NCI-H1092 treated with DMSO at 0.1 percent for 48 hours (cell line): ENCODE measurements around the gene S100A3.
"Not testable (repeated sequence)": the region's sequence is repeated elsewhere in the genome, so short reads cannot be mapped to it uniquely, and the experiment has no call there.

ENCODE experiments used
- DNase-seq: peaks from one replicate; lab custom pipeline; 2025; lab: John Stamatoyannopoulos, UW

Gene S100A3

DNA sequence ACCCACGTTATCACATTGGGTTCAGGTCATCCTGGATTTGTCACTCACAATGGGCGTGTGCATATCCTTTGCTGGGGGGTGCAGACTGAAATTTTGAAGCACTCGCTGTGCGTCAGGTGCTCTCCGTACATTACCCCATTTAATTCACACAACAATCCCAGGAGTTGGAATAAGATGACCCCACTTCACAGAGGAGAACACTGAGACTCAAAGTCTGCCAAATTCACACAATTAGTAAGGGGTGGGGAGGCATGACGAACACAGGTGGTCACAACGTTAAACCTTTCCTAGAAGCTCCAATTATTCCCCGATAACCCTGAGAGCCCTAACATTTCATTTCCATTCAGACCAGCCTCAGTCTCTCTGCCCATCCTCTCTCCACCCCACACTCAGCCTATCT, 20.4 kb upstream of the S100A3 start:
- no peak for DNase-seq

GRCh38 chr1:153568367-153569099, 19.5 kb upstream of the S100A3 start:
- DNase-seq: peak; percentile 89

DNA sequence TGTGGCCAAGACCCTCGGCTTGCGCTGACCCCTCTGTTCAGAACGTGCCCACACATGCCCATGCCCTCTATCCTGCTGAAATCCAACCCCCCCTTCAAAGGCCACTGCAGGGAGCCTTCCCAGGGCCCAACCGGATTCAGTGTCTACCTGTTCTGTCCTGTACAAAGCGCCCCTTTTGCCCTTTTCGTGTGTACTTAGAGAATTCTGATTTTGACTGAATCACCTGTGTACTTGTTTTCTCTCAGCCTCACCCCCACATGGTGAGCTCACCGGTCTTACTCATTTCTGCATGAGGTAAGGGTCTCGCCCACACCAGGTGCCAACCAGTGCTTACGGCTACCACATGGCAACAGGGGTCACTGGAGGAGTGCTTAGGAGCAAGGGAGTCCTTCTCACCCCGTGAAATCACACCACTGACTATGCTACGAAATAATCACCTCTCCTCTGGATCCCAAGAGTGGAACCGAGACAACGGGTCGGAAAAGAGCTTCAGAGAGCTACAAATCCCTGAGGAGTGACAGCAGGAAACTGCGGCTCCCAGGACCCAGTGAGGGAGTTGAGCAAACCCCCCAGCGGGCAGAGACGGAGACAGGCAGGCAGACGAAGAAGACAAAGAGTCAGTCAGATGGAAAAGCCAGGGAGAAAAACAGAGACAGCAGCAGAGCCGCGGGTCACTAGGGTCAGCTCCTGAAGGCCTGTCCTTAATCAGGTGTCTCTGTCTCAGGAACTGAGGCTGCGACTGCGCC, 18.7 kb upstream of the S100A3 start:
- no peak for DNase-seq

DNA sequence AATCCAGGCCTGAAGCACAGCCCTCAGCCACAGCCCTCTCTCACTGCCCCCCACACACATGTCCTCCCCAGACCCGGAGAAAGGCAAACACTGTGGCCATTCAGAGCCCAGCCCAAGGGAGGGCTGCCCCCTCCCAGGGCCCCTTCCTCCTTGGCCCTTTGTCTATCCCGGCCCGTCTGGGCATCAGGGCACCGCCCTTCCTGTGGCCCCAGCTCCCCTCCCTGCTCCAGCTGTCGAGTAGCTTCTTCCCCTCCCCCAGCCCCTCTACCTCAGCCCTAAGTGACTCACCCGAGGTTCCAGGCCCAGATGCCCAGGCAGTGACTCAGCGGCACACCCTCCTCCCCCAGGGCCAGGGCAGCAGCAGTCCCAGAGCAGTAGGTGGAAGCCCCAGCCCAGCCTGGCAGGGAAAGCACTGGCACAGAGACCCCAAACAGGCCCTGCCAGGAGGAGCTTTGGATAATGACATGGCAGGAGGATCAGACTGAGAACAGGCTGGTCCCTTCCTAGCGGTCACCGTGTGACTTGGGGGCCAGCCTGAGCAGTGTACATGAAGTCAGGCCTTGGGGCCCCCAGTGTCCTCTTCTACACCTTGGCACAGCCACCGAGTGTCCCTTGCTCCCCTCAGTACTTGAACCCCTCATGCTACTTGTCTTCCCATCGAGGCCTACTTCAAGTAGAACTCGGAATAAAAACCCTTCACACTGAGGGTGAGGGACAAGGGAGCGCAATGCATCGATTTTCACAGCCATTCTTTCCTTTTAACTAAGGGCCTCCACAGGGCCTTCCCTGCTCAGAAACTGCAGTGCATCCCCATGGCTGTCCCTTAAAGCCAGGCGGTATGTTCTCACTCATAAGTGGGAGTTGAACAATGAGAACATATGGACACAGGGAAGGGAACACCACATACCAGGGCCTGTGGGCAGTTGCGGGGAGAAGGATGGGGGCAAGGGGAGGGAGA, 17.6 kb upstream of the S100A3 start:
- peak; percentile 37 for DNase-seq

DNA sequence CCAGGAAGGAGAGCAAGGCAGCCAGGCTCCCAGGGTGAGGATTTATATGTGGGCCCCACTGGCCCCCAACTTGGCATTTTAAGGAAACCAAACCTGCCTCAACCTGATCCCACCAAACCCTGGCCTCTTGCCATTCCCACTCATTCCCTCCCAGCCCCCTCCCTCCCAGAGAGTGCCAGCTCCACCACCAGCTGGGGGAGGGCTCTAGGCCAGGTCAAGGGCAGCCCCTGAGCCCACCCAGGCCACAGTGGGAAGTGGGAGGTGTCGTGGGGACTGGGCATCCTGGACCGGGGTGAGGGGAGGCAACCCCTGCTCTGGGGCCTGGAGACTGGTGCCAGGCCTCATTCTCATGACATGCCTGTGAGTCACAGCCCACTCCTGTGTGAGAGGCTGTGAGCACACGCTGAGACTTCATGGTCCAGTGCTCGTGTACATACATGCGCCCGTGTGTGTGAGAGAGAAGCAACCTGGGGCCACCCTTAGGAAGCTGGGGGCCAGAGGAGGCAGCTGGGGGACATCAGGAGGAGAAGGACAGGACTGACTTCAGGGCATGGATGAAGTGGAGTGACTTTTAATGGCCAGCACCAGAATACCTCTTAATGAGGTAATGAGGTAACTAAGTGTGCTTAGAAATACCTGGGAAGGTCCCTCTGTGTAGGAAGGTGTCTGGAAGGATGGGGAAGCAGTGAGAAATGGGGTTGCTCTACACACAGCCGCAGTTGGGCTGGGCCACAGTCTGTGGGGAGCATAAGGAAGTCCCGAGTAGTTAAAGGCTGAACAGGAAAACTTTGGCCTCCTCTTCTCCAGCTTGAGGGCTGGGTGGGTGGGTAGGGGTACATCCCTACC, 16.7 kb upstream of the S100A3 start, which contains the start of gene S100A2:
Gene S100A2, minus strand, starts transcription at position 316 of the 846 bp plus-strand sequence. CDS start 1,967 bp downstream, outside the sequence.
- DNase-seq: no peak

DNA sequence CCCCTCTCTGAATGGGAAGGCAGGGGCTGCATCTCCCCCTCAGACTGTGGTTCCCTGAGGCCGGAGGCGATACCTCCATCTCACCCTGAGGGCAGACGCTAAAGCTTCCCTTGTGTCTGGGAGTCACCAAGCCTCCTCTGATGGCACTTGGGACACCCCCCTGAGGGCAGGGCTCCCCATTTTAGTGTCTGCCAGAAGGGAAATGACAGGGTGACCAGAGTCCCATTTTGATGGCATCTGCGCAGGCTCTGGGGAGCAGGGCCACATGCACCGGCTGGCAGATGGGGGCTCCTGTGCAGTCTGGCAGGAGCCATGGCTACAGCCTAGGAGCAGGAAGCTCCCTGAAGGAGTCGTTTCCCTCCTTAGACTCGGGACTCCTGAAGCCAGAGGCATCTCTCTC, 14.9 kb upstream of the S100A3 start:
- no peak for DNase-seq

- DNase-seq: no peak
These were observed 14.4 kb upstream of the S100A3 start for GRCh38 chr1:153563483-153563901.

GRCh38 chr1:153562021-153562420, 13.0 kb upstream of the S100A3 start:
- DNase-seq: not testable (repeated sequence)

DNA sequence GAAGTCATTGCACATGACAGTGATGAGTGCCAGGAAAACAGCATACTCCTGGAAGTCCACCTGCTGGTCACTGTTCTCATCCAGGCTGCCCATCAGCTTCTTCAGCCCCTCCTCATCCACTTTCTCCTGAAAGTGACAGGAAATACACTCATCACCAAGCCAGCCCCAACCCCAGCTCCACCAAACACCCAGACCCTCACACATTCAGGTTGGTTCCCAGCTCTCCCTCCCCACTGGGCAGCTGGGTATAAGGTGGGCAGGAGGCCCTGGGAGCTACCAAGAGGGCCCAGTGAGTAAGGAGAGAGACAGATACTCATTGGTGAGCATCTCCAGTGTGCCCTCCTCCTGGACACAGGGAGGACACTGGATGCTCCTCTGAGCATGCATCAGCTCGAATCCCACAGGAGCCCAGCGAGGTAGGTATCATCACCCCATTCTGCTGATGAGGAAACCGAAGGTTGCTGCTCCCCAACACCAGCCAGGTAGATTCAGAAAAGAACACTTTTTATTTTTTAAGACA, 12.5 kb upstream of the S100A3 start:
- no peak for DNase-seq

DNA sequence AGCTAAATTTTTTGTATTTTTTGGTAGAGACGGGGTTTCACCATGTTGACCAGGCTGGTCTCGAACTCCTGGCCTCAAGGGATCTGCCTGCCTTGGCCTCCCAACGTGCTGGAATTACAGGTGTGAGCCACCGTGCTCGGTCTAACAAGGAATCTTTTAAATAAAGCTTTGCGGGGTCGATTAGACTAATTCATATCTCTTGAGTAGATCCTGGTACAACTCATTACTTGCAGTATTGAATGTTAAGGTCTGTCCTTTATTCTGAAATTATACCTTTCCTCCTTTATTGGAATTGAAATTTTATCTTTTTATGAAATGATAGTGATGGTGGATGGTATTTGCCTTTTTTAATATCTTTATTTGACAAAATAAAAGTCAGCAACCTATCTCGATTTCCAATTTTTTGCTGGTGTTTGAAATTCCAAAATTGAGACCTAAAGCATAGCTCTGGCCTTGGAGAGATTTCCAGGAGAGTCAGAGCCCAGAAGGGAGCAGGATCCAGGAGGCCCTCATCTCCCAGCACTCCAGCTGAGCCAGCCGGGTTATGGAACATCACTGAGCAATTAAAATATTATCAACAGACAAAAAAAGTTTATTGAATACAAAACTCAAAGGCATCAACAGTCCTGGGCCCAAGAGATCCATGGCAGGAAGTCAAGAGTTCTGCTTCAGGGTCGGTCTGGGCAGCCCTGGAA, 11.9 kb upstream of the S100A3 start:
- DNase-seq: no peak

DNA sequence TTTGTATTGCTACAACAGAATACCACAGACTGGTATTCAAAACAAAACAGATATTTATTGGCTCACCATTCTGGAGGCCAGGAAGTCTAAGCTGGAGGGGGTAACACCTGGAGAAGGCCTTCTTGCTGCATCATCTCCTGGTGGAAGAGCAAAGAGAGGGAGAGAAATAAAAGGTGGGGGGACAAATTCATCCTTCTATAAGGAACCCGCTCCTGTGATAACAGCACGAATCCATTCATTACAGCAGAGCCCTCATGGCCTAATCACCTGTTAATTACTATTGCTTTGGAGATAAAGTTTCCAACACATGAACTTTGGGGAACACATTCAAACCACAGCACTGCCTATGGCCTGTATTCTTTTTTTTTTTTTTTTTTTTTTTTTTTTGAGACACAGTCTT, 11.2 kb upstream of the S100A3 start:
- no peak for DNase-seq

- DNase-seq: no peak
These were observed 8.8 kb upstream of the S100A3 start for GRCh38 chr1:153557877-153558276.

DNA sequence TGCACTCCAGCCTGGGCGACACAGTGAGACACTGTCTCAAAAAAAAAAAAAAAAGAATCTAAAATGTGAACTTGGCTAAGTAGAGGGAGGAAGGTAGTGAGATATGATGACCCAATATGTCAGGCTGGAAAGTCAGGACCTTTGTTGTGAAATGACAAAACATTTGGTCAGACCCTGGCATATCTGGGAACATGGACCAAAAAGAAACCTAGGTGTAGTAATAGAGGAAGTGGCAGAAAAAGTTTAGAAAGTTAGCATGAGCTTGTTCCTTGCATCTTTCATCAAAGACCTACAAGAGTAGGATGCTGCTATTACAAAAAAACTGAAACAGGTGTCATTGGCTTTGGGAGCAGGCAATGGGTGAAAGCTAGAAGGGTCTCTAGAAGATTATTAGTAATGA, 7.3 kb upstream of the S100A3 start:
- no peak for DNase-seq

DNA sequence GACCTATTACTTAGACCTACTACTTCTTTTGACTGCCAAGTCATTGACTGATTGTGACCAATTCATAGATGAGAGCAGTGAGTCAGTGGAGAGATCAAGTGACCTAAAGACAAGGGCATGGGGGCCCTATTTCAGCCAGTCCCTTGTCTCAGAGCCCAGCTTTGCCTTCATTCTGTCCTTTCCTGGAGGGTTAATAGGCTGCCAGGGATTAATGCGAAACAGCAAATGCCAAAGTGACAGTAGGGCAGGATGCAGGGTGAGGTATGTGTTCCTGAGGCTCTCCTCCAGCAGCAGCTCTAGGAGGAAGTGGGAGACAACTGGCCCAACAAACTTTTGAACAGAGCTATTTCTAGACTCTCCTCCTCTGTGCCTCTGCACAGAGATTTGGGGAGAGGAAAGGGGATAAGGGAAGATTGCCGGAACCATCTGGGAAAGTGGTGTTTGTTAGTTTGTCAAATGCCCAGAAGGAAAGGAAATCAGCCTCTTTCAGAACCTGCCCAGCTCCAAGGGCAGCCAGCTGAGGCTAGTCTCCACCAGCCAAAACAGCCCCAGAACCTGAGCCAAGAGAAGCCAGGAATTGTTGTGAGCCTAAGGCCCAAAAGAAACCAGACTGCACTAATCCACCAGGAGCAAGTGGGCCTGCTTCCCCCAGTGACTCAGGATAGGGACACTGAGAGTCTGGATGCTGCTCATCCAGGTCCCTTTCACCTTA, 4.9 kb upstream of the S100A3 start:
- no peak for DNase-seq

- DNase-seq: no peak
These were observed 4.0 kb upstream of the S100A3 start for GRCh38 chr1:153553096-153553495.

DNA sequence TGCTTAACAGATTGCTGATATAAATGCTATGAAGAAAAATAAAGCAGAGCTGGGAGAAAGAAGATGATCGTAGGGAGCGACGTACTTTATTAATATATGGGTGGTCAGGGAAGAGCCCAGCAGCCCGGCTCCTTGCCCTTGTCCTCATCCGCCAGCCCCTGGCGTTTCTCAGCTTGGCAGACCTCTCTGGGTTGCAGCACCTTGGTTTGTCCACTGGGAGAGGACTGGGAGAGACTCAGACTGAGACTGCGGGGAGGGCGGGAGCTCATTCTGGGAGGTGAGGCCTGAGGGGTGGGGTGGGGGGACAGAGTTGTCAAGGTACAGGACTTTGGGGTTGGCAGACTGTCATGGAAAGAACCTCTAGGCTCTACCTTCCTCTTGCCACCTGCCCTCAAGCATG, 3.3 kb upstream of the S100A3 start:
- DNase-seq: no peak

- no peak for DNase-seq
These were observed 1.9 kb upstream of the S100A3 start for GRCh38 chr1:153550827-153551500.

DNA sequence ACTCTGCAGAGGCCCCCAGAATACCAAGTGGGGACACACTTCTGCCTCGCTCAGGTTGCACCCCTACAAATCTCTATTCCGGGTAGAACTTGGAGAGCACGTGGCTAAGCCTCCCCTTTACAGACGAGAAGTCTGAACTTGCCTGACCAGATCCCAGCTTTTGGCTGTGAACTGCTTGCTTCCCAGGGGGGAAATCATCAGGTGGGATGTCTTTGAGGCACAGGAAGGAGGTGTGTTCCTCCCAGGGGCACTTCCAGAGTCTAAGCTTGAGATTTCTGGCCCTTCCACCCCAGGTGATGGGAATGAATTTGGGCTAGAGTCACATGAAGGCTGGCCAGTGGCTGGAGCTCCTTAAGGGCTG, 1.3 kb upstream of the S100A3 start:
- no peak for DNase-seq

DNA sequence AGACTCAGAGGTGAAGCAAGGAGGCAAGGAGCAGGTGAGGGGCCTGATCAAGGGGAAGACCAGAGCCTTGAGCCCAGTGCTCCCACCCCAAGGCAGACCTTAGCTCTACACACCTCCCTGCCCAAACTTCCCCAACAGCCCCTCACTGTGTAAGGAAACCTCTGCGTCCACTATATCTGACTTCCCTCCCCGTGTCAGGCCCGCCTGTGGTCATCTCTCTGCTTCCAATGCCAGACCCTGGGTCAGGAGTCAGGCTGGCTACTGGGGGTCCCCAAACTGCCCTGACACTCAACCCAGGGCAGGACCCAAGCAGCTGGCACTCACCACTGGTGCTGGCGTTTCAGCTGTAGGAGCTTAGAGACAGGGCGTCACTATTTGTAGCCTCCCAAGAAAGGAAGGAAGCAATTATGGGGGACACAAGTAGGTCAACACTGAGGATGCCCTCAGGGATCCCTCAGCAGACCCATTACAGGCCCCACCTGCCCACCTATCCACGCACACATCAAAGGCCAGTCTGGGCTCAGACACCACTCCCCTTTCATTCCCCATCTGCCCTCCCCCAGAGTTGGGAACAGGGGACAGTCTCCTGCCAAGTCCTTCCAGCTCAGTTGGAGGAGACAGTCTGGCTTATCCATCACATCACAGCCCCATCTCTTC, 811 bp upstream of the S100A3 start:
- DNase-seq: no peak
